Measurements from ENCODE around the gene SOAT2. TPM values are rescaled to one million over a fixed set of nuclear protein-coding genes. Genes with fewer than 3 reads are reported as not detected.

Gene SOAT2
- total RNA-seq, 4 donors from 2014 or later: 0.30 to 2.9 (median 0.72) TPM

DNA sequence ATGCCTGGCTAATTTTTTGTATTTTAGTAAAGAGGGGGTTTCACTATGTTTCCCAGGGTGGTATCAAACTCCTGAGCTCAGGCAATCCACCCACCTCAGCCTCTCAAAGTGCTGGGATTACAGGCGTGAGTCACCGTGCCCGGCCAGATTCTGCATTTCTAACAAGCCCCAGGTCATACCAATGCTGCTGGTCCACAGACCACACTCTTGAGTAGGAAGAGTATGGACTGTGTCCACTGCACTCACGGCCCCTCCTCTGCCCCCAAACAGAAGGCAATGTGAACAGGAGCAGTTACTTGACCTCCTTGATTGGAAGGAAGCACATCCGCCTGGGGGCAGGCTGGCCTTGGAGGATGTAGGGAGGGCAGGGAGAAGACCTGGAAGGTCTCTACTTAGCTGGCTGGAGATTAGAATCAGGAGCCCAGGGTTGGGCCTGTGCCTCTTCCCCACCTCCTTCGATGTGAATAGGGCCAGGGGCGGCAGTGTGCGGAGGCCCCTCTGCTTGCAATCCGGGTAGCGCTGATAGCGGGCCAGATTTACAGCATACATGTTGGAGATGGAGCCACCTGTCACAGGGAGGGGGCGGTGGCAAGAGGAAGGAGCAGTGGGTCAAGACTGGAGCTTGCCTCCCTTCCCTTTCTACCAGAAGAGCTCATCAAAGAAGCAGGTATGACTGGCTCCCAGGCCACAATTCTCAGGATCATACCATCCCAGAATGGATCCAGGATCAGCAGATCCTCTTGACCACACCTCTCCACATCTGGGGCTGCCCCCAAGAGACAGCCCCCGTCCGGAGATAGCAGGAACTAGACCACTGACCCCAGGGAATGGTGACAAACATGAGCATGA lies 67.8 kb downstream of the SOAT2 start:
- peaks cover 0 to 73% (median 0%) of the 10 kb centered on the region in 3 donors for H3K36me3 ChIP-seq
- no peak overlapping the region for H3K4me3 ChIP-seq
- no peaks in the 10 kb centered on the region for H3K27me3 ChIP-seq
- 81 to 83% methylated on average over 14 of the region's 14 CpGs for WGBS, 2 donors
- no peaks in the 10 kb centered on the region for H3K9me3 ChIP-seq
- TF ChIP-seq, protein P1, sequence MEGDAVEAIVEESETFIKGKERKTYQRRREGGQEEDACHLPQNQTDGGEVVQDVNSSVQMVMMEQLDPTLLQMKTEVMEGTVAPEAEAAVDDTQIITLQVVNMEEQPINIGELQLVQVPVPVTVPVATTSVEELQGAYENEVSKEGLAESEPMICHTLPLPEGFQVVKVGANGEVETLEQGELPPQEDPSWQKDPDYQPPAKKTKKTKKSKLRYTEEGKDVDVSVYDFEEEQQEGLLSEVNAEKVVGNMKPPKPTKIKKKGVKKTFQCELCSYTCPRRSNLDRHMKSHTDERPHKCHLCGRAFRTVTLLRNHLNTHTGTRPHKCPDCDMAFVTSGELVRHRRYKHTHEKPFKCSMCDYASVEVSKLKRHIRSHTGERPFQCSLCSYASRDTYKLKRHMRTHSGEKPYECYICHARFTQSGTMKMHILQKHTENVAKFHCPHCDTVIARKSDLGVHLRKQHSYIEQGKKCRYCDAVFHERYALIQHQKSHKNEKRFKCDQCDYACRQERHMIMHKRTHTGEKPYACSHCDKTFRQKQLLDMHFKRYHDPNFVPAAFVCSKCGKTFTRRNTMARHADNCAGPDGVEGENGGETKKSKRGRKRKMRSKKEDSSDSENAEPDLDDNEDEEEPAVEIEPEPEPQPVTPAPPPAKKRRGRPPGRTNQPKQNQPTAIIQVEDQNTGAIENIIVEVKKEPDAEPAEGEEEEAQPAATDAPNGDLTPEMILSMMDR (IDR thresholded peaks at IDR 0.05): no peak
- TF ChIP-seq EP300 (IDR thresholded peaks at IDR 0.05) (no peak), POLR2A (IDR thresholded peaks at IDR 0.05) (no peak)
- no peak overlapping the region for H3K27ac ChIP-seq
- no peak for DNase-seq (ENCODE audit: low spot score in 2 of 2)
- H3K4me1 ChIP-seq: peaks cover 0 to 18% (median 2%) of the 10 kb centered on the region in 4 donors

DNA sequence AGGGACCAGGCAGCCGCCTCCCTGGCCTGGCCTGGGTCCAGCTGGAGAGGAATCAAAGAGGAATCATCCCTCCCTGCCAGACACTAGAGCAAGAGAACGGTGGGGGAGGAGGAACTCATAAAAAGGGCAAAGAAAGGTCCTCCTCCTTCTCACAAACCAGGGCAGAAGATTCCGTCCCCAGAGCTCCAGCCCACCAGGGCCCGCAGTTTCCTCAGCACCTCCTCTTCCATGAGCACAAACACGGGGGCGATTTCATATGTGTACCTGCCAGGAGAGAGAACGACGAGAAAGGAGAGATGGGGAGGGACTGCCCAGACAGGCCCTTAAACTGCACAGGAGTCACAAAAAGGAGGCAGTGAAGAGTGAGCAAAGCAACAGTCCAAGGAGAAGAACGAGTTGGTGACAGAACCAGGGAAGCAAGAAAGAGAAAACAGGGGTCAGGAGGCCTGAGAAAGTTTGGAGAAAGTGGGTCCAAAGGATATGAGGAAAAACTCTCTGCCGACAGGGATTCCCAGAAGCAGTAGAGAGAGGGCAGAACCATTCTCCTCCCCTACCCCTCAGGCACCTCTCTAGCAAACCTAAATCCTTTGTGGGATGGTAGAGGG lies 68.5 kb downstream of the SOAT2 start:
- Histone ChIP-seq H3K4me3 (no peak overlapping the region), H3K4me1 (peaks cover 0 to 18% (median 2%) of the 10 kb centered on the region in 4 donors), H3K27ac (no peak overlapping the region), H3K36me3 (peaks cover 0 to 66% (median 0%) of the 10 kb centered on the region in 3 donors), H3K27me3 (no peaks in the 10 kb centered on the region), H3K9me3 (no peaks in the 10 kb centered on the region)
- DNase-seq (ENCODE audit: low spot score in 2 of 2): no peak
- TF ChIP-seq, protein P1 (IDR thresholded peaks at IDR 0.05): no peak
- TF ChIP-seq EP300 (IDR thresholded peaks at IDR 0.05) (no peak), POLR2A (IDR thresholded peaks at IDR 0.05) (no peak)
- WGBS, 2 donors: 45 to 47% methylated on average over 10 of the region's 10 CpGs

- Histone ChIP-seq H3K36me3 (peaks cover 0 to 61% (median 0%) of the 10 kb centered on the region in 3 donors), H3K27me3 (no peaks in the 10 kb centered on the region), H3K4me1 (peaks cover 0 to 18% (median 2%) of the 10 kb centered on the region in 4 donors), H3K9me3 (no peaks in the 10 kb centered on the region), H3K4me3 (no peak overlapping the region), H3K27ac (no peak overlapping the region)
- 60 to 92% methylated on average over 11 of the region's 11 CpGs for WGBS, 2 donors
- TF ChIP-seq, protein P1 (IDR thresholded peaks at IDR 0.05): no peak
- TF ChIP-seq EP300 (IDR thresholded peaks at IDR 0.05) (no peak), POLR2A (IDR thresholded peaks at IDR 0.05) (no peak)
- no peak for DNase-seq (ENCODE audit: low spot score in 2 of 2)
These were observed 69.1 kb downstream of the SOAT2 start for GRCh38 chr12:53172352-53172751.

DNA sequence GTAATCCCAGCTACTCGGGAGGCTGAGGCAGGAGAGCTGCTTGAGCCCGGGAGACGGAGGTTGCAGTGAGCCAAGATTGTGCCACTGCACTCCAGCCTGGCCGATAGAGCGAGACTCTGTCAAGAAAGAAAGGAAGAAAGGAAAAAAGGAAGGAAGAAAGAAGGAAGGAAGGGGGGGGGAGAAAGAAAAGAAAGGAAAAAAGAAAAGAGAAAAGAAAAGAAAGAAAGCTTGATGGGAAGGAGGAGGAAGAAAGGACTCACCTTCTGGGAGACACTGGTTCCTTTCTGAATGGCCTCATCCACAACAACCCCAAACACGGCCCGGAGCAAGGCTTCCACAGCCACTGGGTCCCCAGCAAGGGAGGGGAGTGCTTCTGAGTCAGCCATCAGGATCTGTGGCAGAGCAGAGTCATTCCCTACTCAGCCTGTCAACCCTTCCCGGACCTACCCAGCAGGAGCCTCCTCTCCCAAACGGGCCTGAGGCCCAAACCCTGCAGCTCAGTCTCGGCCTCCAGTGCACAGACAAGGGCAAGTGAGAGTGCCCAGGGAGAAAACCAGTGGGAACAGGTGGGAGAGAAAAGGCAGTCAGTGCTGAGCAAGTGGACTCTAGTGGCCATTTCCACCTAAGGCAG lies 69.9 kb downstream of the SOAT2 start:
- no peaks in the 10 kb centered on the region for H3K27me3 ChIP-seq
- no peak for TF ChIP-seq POLR2A (IDR thresholded peaks at IDR 0.05)
- TF ChIP-seq EP300 (IDR thresholded peaks at IDR 0.05): no peak
- TF ChIP-seq, protein P1 (IDR thresholded peaks at IDR 0.05): no peak
- no peak for DNase-seq (ENCODE audit: low spot score in 2 of 2)
- H3K4me1 ChIP-seq: peaks cover 0 to 18% (median 2%) of the 10 kb centered on the region in 4 donors
- peaks cover 0 to 52% (median 0%) of the 10 kb centered on the region in 3 donors for H3K36me3 ChIP-seq
- no peak overlapping the region for H3K27ac ChIP-seq
- 72 to 83% methylated on average over 10 of the region's 10 CpGs for WGBS, 2 donors
- no peak overlapping the region for H3K4me3 ChIP-seq
- H3K9me3 ChIP-seq: no peaks in the 10 kb centered on the region

Small RNA genes lying within 50 kb of the gene (small RNA-seq; reads per million reads assigned to genes)
- not detected for gene HIGD1AP1
- gene MIR6757: not detected
- gene RNU6-333P: not detected

Other genes with a start within 250 kb of the SOAT2 start
- 10 to 100 TPM in 2 of 4 donors, 1 to 10 TPM in 1, under 1 TPM in 1; 0.20 to 19.7 (median 10.2) TPM for gene KRT8, start 198.4 kb upstream of the SOAT2 start, total RNA-seq
- 1 to 10 TPM in 3 of 4 donors, under 1 TPM in 1; 0.78 to 8.1 (median 3.5) TPM for gene KRT18, start 154.4 kb upstream of the SOAT2 start, total RNA-seq
- 100 to 1,000 TPM; 297 to 484 (median 401) TPM for gene EIF4B, start 97.0 kb upstream of the SOAT2 start, total RNA-seq
- gene TNS2, start 53.4 kb upstream of the SOAT2 start, total RNA-seq: 100 to 1,000 TPM; 411 to 653 (median 546) TPM
- 10 to 100 TPM; 51.8 to 57.0 (median 54.3) TPM for gene SPRYD3, start 24.1 kb upstream of the SOAT2 start, total RNA-seq
- 1,000 to 10,000 TPM; 1,043 to 8,473 (median 5,787) TPM for gene IGFBP6, start 5.8 kb upstream of the SOAT2 start, total RNA-seq
- gene ZNF740, start 77.2 kb downstream of the SOAT2 start, total RNA-seq: 10 to 100 TPM; 10.2 to 67.7 (median 22.7) TPM
- 10 to 100 TPM; 52.4 to 90.6 (median 78.7) TPM for gene CSAD, start 77.4 kb downstream of the SOAT2 start, total RNA-seq
- gene ITGB7, start 103.8 kb downstream of the SOAT2 start, total RNA-seq: 10 to 100 TPM in 2 of 4 donors, 1 to 10 TPM in 2; 3.6 to 15.1 (median 8.9) TPM
- gene RARG, start 128.7 kb downstream of the SOAT2 start, total RNA-seq: 10 to 100 TPM; 28.0 to 32.3 (median 31.4) TPM
- 1 to 10 TPM in 3 of 4 donors, not detected in 1; 2.2 to 8.7 (median 2.5) TPM for gene ESPL1, start 164.8 kb downstream of the SOAT2 start, total RNA-seq
- gene PFDN5, start 192.1 kb downstream of the SOAT2 start, total RNA-seq: 100 to 1,000 TPM; 518 to 673 (median 591) TPM
- 10 to 100 TPM; 49.2 to 82.8 (median 54.3) TPM for gene MYG1, start 196.2 kb downstream of the SOAT2 start, total RNA-seq
- gene AAAS, start 218.1 kb downstream of the SOAT2 start, total RNA-seq: 10 to 100 TPM; 55.5 to 76.8 (median 64.5) TPM
- gene SP7, start 232.9 kb downstream of the SOAT2 start, total RNA-seq: under 1 TPM in 1 of 4 donors, not detected in 3; 0.21 TPM